Thyroid gland (tissue), 4 donors: ENCODE results near the gene ZNF502. TPM values are rescaled to one million over a fixed set of nuclear protein-coding genes. Genes with fewer than 3 reads are reported as not detected.
"Not testable (repeated sequence)": the region's sequence is repeated elsewhere in the genome, so short reads cannot be mapped to it uniquely, and the experiment has no call there.

ENCODE experiments used
- DNase-seq, 2 donors: peaks; one replicate each; pipeline ENCODE4 v3.0.0-alpha.2; 2019
- H3K27ac ChIP-seq, 3 donors: fragments of 200-600 bp; sonication (generic); 1 replicate in 2 of 3; 2 replicates in 1 of 3; pipeline ENCODE4 v1.5.1; 2016 to 2019; ENCODE audit warnings: mild to moderate bottlenecking in 1 of 3, moderate library complexity in 1 of 3
- H3K27me3 ChIP-seq: fragments of 200-600 bp; sonication (generic); one replicate; pipeline ENCODE4 v1.5.1; 2019
- H3K36me3 ChIP-seq, 2 donors: fragments of 200-600 bp; sonication (generic); one replicate each; pipeline ENCODE4 v1.5.1; 2016 to 2019
- H3K4me1 ChIP-seq, 2 donors: fragments of 200-600 bp; sonication (generic); one replicate each; pipeline ENCODE4 v1.5.1; 2017 to 2019
- H3K4me3 ChIP-seq, 3 donors: fragments of 200-600 bp; sonication (generic); replicated peaks in 1 of 3; 1 replicate in 2 of 3; 2 replicates in 1 of 3; pipeline ENCODE4 v1.5.1; 2016; ENCODE audit warnings: mild to moderate bottlenecking in 1 of 3
- H3K9me3 ChIP-seq: fragments of 200-600 bp; sonication (generic); one replicate; pipeline ENCODE4 v1.5.1; 2017
- POLR2A ChIP-seq, 2 donors: fragments of 450-650 bp; IDR thresholded peaks; one replicate each; pipeline ENCODE4 v1.6.1; 2017; ENCODE audit warnings: antibody characterized with exemption in 2 of 2, mild to moderate bottlenecking in 2 of 2, moderate library complexity in 1 of 2
- WGBS, 2 donors: methylation state at CpG; one replicate each; pipeline ENCODE4 v1.1.5; 2017; 5-methylcytosine and 5-hydroxymethylcytosine counted together
- intact Hi-C: fragments of 100-400 bp; cut with DNase I; formaldehyde crosslinking; loops from one replicate; pipeline ENCODE4 v1.15.1; 2023
- total RNA-seq, 4 donors: library from RNA; depleted of rRNA; stranded (reverse); fragments of >200 nt; gene quantifications; one replicate each; pipeline ENCODE4 v1.2.3, GENCODE V29; 2016
- TF ChIP-seq, protein P1 (sequence below), 6 experiments: fragments of 200-600 bp in 3 of 6; fragments of 450-650 bp in 3 of 6; sonication (generic) in 3 of 6; IDR thresholded peaks; one replicate each; pipeline ENCODE4 v1.5.1; 2016 to 2019; ENCODE audit warnings: antibody characterized with exemption in 6 of 6, mild to moderate bottlenecking in 2 of 6, inconsistent platforms in 1 of 6, moderate library complexity in 1 of 6

ZNF502 gene
- 10 to 100 TPM in 1 of 4 donors, 1 to 10 TPM in 3; 6.4 to 11.1 (median 8.2) TPM for total RNA-seq

DNA sequence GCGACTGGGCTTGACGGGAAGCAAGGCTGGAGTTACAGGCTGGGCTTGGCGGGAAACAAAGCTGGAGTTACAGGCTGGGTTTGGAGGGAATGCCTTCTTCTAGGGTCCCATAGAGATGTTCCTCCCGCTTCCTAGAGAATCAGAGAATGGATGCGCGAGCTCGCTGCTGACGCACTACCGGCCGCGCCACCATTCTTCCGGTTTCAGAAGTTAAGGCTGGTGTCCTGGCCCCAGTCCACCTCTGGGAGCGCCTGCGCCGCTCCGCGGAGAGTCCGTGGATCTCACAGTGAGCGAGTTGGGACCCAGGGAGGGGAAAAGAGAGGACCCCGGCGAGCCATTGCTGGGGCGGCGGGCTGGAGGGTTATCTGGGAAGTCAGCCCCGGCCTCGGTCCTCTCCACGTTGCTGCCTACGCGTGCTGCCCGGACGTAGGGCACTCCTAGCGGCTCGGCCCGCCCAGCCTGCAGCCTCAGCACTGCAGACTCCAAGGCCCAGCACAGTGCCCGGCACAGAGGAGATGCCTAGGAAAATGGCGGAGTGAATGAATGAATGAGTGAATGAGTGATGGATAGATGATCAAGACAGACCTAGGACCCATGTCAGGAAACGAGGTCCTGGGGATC is at the start of gene ZNF502:
Gene ZNF502 (plus strand): TSS at position 206 of the 621 bp plus-strand sequence. CDS start 7,602 bp downstream, outside the sequence.
- intact Hi-C loops, result no loop called here
- WGBS, 2 donors, result 1 to 2% methylated on average over 27 to 30 of the region's 36 CpGs
- H3K27me3 ChIP-seq, result no peaks in the 10 kb centered on the region

DNA sequence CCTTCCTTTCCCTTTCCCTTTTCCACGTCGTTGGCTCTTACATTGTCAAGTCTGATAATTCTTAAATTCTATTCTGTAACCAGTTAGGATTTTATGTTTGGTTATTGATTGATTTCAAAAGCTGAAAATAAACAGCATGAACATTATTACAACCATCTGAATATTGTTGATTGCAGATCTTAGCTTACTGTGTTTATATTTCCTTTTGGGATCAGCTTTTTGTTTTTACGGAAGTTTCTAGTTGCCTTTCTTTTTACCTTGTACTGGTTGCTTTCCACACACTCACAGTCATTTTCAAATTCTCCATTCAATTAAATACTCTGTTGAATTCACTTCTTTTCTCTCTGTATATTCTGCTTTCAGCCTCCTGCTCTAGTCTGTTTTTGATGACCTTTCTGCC is 47.3 kb upstream of the ZNF502 start:
- H3K4me1 ChIP-seq, result no peaks in the 10 kb centered on the region
- intact Hi-C loops, result no loop called here
- H3K27me3 ChIP-seq, result no peaks in the 10 kb centered on the region
- TF ChIP-seq POLR2A (IDR thresholded peaks at IDR 0.05), result no peak
- TF ChIP-seq, protein P1, sequence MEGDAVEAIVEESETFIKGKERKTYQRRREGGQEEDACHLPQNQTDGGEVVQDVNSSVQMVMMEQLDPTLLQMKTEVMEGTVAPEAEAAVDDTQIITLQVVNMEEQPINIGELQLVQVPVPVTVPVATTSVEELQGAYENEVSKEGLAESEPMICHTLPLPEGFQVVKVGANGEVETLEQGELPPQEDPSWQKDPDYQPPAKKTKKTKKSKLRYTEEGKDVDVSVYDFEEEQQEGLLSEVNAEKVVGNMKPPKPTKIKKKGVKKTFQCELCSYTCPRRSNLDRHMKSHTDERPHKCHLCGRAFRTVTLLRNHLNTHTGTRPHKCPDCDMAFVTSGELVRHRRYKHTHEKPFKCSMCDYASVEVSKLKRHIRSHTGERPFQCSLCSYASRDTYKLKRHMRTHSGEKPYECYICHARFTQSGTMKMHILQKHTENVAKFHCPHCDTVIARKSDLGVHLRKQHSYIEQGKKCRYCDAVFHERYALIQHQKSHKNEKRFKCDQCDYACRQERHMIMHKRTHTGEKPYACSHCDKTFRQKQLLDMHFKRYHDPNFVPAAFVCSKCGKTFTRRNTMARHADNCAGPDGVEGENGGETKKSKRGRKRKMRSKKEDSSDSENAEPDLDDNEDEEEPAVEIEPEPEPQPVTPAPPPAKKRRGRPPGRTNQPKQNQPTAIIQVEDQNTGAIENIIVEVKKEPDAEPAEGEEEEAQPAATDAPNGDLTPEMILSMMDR (IDR thresholded peaks at IDR 0.05), result no peak
- no peak for DNase-seq
- H3K36me3 ChIP-seq, result peaks cover 0 to under 1% of the 10 kb centered on the region in 2 donors
- H3K9me3 ChIP-seq, result no peaks in the 10 kb centered on the region
- 96% methylated on average over 3 of the region's 3 CpGs for WGBS, 2 donors
- H3K27ac ChIP-seq, result no peak overlapping the region
- no peak overlapping the region for H3K4me3 ChIP-seq

More for the DNA sequence above, at the start of gene ZNF502:
- Histone ChIP-seq H3K36me3 (no peaks in the 10 kb centered on the region), H3K9me3 (no peaks in the 10 kb centered on the region), H3K27ac (no peak within 1 kb of the TSS), H3K4me1 (peaks cover 0 to 5% of the 10 kb centered on the region in 2 donors), H3K4me3 (peak within 1 kb of the TSS; percentile 70 to 80 (median 70))
- TF ChIP-seq, protein P1 (IDR thresholded peaks at IDR 0.05), result peak in 4 of 6 experiments; percentile 22 to 44 (median 40)
- TF ChIP-seq POLR2A (IDR thresholded peaks at IDR 0.05), result peak in 1 of 2 donors; percentile 43
- peak; percentile 88 to 89 for DNase-seq

DNA sequence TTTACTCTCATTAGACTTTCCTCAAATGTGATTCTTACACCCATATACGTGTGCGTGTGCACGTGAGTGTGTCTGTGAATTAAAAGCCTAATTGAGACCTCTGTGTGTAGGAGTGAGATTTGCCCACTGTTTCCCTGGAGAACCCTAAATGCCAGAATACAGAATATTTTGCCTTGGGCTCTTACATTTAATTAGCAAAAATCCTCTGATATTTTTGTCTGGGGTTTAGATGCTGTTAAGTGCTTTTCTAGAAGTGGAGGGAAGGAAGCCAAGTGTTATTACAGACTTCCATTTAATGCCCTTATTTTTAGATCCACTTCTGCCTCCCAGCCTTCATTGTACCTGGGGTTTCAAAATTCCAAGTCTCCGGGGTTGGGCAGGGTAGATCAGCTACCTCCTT is 46.1 kb upstream of the ZNF502 start:
- no peaks in the 10 kb centered on the region for H3K36me3 ChIP-seq
- TF ChIP-seq, protein P1 (IDR thresholded peaks at IDR 0.05), result no peak
- TF ChIP-seq POLR2A (IDR thresholded peaks at IDR 0.05), result no peak
- no peak overlapping the region for H3K4me3 ChIP-seq
- H3K27ac ChIP-seq, result no peak overlapping the region
- H3K9me3 ChIP-seq, result no peaks in the 10 kb centered on the region
- H3K27me3 ChIP-seq, result no peaks in the 10 kb centered on the region
- WGBS, 2 donors, result 87 to 90% methylated on average over 4 of the region's 4 CpGs
- intact Hi-C loops, result no loop called here
- no peaks in the 10 kb centered on the region for H3K4me1 ChIP-seq
- DNase-seq, result no peak

DNA sequence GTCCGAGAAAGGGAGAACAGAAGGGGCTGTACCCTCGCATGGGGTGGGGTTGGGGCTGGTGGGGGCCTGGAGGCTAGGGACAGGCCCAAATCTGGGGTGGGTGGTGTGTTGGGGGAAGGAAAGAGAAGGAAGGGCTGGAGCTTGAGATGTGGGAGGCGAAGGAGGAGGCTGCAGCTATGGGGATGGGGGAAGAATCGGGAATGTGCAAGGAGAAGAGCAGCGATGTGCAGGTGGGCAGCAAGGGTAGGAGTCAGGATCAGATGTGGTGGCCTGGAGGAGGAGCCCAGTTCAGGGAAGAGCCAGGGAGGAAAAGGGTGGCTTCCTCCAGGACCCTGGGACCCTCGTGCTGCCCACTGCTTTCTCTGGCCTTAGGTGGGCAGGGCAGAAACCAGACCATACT is 42.7 kb upstream of the ZNF502 start:
- Histone ChIP-seq H3K9me3 (no peaks in the 10 kb centered on the region), H3K4me3 (no peak overlapping the region), H3K4me1 (no peaks in the 10 kb centered on the region), H3K36me3 (no peaks in the 10 kb centered on the region), H3K27ac (no peak overlapping the region), H3K27me3 (no peaks in the 10 kb centered on the region)
- intact Hi-C loops, result no loop called here
- no peak for TF ChIP-seq POLR2A (IDR thresholded peaks at IDR 0.05)
- TF ChIP-seq, protein P1 (IDR thresholded peaks at IDR 0.05), result no peak
- 86 to 87% methylated on average over 6 of the region's 6 CpGs for WGBS, 2 donors
- no peak for DNase-seq

DNA sequence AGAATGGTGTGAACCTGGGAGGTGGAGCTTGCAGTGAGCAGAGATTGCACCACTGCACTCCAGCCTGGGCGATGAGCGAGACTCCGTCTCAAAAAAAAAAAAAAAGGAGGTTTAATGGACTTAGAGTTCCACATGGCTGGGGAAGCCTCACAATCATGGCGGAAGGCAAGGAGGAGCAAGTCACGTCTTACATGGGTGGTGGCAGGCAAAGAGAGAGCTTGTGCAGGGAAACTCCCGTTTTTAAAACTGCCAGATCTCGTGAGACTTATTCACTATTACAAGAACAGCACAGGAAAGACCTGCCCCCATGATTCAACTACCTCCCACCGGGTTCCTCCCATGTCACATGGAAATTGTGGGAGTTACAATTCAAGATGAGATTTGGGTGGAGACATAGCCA is 39.0 kb upstream of the ZNF502 start:
- intact Hi-C loops, H3K9me3 ChIP-seq, H3K36me3 ChIP-seq, H3K4me1 ChIP-seq, H3K27ac ChIP-seq, H3K27me3 ChIP-seq, H3K4me3 ChIP-seq, DNase-seq: not testable (repeated sequence)
- WGBS, 2 donors, result 95 to 99% methylated on average over 8 of the region's 8 CpGs
